GM18517 (cell line): Measurements from ENCODE around the gene SNX27.
"Not testable (repeated sequence)": the region's sequence is repeated elsewhere in the genome, so short reads cannot be mapped to it uniquely, and the experiment has no call there.

Experiments used
- ATAC-seq: cut with Tn5 transposase; IDR thresholded peaks from one replicate; pipeline ENCODE4 v1.9.1; 2021; ENCODE audit warnings: mild to moderate bottlenecking, moderate library complexity; ENCODE audit not compliant: unreplicated experiment

SNX27 gene

DNA sequence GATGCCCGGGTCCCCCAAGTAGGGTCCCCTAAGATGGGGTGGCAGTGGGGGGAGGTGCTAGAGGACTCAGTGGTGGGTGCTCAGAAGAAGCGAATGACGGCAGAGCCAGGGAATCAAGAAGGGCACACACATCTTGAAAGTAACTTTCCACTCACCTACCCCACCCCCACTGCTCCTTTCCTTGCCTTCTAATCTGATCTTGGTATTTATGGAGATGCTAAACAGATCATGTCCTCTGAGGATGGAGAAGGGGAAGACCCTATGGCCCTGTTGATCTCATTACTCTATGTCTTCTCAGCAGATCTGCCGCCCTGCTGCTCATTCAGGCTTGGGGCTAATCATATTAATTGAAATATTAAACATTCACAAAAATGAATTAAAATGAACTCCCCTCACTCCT, 106.8 kb downstream of the SNX27 start:
- no peak for ATAC-seq

DNA sequence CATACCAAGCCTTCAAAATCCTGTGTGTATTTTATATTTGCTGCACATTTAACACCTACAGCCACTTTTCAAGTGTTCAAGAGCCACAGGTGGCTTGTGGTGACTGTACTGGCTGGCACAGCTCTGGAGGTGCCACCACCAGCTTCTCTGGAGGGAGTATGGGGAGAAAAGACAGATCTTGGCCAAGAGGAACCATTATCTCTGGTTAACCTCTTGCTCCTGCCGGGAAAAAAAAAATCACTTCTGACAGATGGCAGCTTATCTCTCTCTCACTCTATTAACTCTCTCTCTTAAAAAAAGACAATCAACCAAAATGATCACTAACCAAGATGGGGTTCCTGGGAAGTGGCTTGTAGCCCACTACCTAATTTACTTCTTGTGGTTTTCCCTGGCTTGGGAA, 108.3 kb downstream of the SNX27 start:
- ATAC-seq = no peak

DNA sequence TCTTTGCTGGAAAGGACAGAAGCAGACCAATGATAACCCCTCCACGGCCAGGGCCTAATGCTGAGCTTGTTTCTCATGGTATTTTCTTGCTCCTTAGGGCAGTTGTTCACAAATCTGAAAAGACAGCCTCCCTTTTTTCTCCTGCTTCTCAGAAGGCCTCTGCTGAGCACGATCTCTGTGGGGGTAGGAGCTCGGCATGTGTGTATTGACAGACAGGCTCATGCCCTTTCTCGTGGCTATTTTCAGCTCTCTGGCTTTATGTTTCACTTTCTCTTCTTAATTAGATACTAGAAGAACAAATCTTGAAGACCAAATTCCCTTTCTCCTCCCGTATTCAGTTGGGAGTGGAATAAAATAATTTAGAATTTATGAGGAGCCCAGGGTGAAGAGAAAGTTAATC, 108.7 kb downstream of the SNX27 start:
- ATAC-seq = no peak

DNA sequence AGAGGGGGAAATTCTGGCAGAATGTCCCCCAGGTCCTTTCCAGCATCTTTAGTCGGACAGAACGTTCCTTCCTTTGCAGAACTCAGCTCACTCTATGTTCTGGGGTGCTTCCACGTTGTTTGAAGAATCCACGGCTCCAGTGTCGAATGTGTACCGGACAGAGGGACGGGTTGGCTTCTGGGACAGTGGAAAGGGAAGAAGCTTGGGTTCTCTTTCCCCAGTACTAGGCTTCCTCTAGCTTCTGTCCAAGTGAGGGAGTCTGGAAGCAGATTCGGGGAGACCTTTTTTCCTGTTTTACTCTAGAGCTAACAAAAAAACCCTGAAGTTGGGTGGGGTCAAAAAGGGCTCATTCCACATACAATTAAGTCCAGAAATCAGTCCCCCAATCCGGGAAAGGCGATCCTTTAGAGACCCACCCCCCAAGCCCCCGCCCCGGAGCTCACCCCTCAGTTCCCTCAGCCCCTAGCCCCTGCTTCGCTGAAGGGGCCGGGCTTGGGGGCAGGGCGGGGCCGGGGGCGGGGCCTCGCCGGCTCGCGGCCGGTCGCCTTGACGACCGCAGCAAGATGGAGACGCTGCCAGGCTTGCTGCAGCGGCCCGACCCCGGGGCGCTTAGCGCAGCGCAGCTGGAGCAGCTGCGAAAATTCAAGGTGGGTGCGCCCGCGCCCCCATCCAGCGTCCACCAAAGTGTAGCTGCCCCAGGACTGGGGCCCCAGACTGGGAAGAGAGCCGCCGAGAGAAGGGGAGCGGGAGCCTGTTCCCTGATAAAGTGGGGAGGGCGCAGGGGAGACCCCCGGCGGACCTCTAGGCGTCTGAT, 109.3 kb downstream of the SNX27 start, which contains the start of gene RIIAD1:
Gene RIIAD1, plus strand, starts transcription at position 549 of the 814 bp plus-strand sequence. Its CDS starts 15 bp downstream, at position 564.
- no peak for ATAC-seq

DNA sequence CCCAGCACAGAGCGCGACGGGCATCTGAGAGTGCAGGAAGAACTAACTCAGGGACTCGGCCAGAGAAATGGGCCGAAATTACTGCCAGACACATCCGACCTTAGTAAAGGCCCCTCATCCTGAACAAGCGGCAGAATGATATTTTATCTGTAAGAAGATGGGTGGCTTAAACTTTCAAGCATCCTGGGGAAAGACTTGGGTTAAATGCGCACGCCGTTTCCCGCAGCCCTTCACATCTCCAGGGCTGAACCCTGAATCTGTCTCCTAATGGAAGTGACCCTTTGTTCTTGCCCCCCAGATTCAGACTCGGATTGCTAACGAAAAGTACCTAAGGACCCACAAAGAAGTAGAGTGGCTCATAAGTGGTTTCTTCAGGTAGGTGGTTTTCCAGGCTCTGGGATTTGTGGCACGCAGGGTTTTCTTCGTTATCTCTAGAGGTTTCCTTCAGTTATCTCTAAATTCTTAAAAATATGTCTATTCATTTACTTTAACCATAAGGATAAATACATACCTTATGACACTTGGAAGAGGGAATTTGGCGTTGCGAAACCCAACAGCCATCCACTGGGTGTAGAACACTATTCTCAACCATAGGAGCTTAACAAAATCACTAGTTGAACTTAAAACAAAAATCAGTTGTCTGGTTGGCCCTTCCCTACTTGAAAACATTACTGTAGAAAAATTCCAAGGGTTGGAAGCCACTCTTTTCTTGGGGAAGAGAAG, 110.1 kb downstream of the SNX27 start:
- no peak for ATAC-seq

DNA sequence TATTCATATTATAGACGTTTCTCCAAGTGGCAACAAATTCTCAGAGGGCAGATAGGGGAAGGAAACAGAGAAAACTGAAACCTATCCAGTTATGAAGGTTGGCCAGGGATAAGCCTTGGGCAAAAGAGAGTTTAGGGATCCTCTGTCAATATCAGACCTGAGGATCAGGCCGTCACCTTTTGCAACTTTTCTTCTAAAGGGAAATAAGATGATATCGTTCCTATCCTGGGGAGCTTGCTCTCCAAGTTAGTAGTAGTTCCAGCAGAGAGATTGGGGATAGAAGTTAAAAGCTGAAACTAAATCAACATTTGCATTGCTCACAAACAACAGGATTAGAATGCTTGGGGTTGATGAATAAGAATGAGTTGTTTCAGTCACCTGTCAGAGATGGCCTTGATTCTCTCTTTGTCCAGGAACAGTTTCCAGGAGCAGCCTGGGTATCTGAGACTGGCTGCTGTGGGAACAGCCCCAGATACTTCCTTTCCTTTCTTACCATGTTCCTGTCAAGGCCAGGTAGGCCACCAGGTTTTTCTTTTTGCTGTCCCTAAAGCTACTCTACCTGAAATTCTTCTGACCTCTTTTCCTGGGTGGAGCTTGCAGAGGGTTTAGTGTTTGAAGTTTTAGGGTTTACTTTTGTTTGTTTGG, 112.0 kb downstream of the SNX27 start:
- no peak for ATAC-seq

DNA sequence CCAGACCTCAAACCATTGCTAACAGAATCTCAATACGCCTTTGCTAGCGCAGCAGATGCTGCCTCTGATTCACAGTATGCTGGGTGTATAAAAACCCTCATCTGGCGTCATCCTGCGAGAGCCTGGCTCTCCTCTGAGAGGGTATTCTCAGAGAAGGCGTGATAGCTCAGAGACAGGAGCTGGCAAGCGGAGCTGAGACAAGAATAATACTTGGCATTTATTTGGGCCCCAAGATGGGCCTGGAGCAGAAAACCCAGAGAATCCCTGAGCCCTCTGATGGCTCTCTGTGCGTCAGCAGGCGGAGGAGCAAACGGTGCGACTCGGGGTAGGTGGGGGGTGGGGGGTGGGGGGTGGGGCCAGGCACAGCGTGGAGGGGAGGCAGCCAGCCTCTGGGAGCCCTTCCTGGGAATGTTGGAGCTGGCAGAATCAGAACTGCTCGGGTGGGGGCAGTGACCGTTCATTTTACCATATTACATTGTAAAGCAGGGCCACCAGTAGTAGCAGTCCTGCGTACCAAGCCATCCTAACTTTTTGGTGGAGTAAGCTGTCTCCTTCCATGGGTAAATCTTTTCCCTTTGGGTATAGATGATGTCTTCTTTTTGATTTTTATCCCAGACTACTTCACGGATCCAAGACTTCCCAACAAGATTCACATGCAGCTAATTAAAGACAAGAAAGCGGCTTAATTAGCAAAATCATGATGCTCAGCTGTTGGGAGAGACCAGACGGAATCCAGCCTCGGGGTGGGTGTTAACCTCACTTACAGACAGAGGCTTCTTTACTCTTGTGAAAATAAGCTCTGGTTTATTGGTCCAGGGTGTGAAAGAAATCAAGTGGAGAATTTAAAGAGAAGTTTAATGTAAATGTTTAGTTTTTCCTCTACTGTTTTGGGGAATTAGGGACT, 116.6 kb downstream of the SNX27 start:
- no peak for ATAC-seq

DNA sequence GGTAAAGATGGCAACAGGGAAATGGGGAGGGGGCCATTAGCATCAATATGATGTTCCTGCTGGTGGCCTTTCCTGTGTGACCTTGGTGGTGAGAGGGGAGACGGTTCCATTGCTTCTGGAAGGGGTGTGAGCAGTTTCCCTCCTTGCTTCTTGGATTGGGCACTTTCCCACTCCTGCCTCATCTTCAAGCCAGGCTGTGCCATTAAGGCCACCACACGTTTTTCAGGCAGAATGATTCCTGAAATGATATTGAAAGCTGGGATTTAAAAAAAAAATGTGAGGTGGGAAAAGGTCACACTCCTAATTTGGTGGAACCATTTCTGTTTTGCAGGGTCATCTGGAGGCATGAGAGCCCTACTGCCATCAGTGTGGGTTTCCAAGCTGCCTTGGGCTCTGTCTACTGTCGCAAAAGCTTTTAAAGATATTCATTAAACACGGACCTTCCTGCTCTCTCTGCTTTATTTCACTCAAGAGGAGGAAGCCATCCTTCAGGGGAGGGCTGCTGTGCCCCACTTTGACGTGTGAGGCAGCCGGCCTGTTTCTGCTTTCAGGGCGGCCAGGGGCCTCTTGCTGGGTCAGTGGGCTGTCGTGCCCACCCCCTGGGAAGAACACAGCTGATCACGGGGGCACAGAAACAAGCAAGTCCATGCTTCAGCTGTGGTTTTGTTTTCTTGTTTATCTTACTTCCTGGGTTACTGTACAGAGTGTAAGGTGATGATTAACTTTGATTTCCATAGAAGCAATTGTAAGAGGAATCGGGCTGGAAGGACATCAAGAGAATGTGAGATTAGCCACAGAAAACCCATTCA, 117.5 kb downstream of the SNX27 start:
- no peak for ATAC-seq

DNA sequence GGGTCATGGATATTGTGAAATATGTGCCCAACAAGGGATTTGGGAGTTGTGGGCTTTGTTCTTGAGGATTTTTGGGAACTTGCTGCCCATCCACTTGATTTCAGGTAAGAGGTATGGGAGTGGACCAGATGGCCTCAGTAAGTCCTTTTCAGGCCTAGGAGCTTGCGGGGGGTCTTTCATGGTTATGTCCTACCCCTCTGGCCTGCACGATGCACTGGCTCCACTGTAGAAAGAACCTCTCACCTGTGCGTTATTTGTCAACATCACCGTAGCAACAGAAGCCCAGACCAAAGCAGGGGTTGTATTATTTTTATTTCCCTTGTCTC, 118.1 kb downstream of the SNX27 start:
- ATAC-seq = no peak

DNA sequence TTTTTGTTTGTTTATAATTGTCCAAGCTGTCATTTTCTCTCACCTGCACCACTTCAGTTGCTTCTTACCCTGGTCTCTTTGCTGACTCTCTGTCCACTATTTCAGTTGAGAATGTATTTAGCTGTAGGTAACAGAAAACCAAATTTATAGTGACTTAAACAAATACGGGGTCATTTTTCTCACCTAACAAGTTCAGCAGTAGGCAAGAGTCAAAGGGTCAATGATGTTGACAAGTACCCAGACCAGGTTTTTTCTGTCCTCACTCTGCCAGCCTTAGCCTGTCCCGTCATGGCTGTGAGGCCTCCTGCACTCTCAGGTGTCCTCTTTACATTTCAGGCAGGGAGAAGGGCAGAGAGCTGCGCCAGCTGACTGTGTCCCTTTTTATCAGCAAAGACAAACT, 121.3 kb downstream of the SNX27 start:
- no peak for ATAC-seq

DNA sequence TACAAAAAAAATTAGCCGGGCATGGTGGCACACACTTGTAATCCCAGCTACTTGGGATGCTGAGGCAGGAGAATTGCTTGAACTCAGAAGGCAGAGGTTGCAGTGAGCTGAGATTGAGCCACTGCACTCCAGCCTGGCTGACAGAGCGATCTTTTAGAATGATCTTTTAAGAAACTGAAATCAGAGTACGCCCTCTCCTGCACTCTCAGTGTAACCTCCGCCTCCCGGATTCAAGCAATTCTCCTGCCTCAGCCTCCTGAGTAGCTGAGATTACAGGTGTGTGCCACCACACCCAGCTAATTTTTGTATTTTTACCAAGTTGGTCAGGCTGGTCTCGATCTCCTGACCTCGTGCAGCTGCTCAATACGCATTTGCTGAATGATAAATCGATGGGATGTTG, 122.1 kb downstream of the SNX27 start:
- ATAC-seq = not testable (repeated sequence)

DNA sequence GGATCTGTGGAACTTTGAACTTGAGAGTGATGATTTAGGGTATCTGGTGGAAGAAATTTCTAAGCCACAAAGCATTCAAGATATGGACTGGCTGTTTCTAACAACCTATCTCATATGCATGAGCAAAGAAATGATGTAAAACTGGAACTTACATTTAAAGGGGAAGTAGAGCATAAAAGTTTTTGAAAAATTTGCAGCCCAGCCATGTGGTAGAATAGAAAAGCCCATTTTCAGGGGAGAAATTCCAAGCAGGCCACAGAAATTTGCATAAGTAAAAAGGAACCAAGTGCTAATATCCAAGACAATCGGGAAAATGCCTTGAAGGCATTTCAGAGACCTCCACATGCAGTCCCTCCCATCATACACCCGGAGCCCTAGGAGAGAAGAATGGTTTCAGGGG, 125.2 kb downstream of the SNX27 start:
- ATAC-seq = no peak

DNA sequence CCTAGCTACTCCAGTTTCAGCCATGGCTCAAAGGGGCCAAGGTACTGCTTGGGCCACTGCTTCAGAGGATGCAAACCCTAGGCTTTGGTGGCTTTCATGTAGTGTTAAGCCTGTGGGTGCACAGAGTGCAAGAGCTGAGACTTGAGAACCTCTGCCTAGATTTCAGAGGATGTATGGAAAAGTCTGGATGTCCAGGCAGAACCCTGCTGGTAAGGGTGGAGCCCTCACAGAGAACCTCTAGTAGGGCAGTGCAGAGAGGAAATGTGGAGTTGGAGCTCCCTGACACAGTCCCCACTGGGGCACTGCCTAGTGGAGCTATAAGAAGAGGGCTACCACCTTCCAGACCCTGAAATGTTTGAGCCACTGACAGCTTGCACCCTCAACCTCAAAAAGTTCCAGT, 125.6 kb downstream of the SNX27 start:
- no peak for ATAC-seq

DNA sequence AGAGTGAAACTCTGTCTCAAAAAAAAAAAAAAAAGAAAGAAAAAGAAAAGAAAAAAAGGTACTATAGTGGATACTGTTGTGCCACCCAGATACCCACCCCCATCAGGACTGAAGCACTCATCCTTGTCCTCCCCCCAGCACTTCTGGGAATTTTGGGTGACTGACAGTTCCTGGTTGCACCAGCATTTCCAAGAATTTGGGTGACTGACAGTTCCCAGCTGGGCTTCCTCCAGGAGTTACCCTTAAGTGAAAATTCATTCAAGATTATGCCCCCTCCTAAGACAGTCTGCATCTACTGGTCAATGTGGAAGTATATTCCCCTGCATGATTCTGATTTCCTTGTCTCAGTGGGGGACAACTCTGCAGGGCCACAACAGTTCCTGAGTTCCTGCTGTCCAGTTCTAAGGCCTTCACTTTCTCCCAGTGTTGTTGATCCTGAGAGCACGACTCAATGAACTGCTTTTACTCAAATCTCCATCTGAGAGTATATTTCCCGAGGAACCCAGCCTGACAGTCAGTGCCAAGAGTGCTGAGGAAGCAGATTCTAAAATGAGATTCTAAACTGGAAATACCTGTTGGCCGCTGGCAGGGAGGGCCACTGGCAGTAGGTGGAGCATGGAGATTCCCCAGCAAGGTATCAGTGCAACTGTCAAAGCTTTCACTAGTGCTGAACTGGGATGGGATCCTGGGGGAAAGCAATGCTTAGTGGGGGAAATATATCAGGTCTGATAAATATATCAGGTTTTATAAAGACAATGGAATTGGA, 127.9 kb downstream of the SNX27 start:
- ATAC-seq = no peak

DNA sequence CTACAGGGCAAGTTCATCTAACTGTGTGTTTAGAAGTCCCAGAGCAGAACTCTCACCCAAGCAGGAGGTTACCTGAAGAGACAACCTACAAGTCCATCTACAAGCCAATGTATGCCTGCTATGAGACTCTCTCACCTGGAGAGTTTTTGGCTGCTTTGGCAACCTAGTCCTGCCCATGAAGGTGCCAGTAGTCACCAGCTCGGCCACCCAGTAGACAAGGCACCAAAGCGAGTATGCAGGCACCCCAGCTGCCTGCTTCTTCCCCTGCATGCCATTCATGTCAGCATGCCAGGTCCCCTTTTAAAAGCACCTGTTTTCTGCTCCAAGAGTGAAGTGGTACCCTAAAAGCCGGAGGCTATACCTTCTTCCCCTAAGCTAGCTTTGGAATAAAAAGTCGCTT, 129.7 kb downstream of the SNX27 start:
- no peak for ATAC-seq
